HG03060 (cell line): ENCODE data around the gene MYO5C.

ENCODE experiments used
- ATAC-seq: cut with Tn5 transposase; IDR thresholded peaks from one replicate; pipeline ENCODE4 v1.9.1; 2021; ENCODE audit warnings: low read depth, moderate number of reproducible peaks; ENCODE audit not compliant: unreplicated experiment

Gene MYO5C

DNA sequence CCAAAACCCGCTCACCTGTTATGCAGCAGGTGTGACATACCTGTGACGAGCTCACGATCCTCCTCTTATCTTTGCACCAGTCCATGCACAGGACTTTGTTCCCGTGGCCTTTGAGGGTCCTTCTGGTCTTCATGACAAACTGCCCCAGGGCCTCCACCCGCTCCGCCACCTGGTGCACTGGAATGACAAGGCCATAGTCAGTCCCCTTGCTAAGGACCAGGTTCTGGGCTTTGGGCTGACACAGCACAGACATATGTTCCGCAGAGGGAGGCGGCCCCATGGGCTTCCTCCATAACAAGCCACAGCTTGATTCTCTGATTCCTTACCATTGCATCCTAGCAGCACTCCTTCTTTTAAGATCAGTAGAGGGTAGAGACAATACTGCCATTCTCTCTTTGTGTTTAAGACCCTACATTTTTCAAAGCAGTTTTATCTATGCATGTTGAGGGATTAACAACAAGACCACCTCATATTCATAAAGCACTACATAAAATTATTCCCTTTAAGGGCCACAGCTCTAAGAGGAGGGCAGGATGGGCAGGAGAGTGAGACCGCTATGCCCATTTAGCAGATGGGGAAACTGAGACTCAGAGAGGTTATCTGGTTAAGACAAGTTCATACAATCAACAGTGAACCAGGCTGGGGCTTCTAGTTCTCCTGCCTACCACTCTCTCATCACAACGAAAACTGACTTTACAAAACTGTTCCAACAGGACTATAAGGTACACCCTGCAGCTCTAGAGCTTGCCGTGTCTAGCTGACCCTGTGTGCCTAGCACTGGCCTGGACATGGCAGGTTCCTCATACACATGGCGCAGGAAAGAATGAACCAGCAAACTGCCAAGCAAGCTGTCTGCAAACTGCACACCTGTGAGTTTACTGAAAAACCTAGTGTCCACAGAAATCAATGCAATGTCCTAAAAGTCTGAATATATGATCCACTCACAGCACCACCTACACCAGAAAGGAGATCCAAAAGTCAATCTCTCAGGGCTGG lies 141.4 kb downstream of the MYO5C start:
- no peak for ATAC-seq

DNA sequence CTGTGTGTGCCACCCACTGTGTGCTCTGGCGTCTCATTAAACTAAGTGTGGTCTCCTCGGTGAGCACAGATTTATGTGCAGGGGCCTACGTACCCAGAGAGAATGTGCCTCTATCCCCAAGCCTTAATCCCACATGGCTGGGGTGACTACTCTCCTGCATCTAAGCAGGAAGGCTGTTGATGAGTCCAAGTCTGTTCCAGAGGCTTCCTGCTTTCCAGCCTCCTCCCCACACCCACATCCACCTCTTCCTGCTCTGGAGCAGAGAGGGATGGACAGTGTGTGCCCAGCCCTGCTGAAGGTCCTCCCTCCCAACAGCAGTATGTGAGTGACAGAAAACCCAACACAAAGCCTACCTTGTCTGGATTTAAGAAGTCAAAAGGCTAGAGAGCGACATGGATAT lies 144.3 kb downstream of the MYO5C start:
- ATAC-seq: no peak

DNA sequence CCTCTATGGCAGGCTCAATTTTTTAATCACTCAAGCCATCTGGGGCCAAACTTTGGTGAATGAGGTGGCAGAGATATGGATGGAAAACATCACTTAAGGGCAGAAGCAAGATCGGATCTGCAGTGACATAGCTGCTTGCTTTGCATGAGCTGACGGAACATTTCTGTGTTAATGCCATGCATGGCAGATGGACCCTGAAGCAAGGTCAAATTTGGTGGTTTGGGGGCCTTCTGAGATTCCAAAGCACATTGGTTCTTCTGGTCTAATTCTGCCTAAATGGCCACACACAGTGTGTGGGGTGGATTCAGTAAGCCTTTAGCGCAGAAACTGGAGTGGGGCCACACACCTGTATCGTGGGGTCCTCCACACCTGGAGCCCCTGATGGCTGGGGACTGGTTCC lies 144.7 kb downstream of the MYO5C start:
- ATAC-seq: no peak

DNA sequence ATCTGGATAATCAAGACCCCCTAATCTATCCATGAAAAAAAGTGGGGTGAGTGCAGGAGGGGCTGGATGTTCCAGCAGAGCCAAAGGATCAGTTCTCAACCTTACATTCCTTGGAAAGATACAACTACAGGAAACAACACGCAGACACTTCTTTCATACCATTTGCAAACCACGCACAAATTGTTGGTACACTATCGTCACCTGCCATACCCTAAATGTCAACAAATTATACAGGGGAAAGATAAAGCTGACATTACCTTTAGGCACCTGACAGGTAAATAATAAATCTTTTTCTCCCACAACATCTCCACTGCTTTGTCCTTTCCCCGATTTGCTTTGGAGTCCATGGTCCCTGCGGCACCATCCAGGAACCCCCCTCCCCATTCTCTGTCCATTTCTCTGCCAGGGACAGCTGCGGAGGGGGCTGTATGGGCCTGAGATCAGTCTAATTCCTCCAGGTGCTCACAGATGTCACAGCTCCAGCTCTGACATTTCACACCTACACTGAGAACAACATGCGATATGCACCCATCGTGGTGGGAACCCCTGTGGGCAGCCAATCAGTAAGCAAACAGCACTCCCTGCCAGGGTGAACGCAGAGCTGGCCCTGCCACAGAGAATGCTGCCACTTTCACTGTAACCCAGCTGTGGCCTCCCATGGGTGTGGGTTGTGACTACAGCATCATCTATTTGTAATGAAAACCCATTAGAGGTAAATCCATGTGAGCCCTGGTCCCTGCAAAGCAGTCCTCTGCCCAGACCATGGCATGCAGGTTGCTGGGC lies 145.4 kb downstream of the MYO5C start:
- no peak for ATAC-seq

DNA sequence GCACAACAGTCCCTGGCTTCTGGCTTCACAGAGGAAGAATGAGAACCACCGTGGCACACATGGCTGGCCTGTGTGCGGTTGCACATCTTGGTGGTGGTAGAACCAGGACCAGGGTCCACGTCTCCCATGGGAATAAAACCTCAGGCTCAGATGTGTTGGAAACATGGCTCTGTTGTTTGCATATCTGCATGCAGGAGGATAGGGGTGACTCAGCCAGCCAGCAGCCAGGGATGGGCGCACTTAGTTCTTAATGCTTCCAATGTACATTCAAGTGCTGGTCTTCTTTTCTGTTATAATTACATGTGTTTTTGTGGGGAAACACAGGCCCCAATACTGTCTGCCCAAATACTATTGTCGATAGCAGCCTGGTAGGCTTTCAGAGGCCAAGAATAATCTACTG lies 147.2 kb downstream of the MYO5C start:
- no peak for ATAC-seq

DNA sequence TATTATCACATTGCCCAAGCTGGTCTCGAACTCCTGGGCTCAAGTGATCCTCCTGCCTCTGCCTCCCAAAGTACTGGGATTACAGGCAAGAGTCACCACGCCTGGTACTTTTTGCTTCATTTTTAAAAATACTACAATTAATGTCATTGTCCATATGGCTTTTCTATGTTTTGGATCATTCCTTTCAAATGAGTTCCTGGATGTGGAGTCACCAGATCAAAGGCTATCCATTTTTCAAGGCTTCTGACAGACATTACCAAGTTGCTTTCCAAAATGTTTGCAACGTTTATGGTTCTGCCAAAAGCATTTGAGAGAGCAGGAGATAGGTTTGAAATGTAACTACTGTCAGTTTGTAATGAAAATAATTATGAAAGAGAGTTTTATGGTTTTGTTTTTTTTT lies 148.8 kb downstream of the MYO5C start:
- ATAC-seq: no peak

DNA sequence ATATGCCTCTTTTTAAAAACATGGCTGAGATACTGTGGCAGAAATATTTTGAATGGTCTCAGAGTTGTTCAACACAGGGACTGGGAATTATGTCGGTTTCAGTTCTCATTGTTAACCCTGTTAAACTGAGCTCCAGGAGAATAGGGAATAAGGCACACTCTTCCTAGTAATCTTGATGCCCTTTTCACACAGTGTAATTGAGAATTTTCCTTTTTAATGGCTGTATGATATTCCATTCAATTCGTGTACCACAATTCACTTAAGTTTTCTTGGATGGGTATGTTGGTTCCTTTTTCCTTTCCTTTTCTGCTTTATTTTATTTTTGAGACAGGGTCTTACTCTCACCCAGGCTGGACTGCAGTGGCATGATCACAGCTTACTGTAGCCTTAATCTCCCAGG lies 149.3 kb downstream of the MYO5C start:
- ATAC-seq: no peak

DNA sequence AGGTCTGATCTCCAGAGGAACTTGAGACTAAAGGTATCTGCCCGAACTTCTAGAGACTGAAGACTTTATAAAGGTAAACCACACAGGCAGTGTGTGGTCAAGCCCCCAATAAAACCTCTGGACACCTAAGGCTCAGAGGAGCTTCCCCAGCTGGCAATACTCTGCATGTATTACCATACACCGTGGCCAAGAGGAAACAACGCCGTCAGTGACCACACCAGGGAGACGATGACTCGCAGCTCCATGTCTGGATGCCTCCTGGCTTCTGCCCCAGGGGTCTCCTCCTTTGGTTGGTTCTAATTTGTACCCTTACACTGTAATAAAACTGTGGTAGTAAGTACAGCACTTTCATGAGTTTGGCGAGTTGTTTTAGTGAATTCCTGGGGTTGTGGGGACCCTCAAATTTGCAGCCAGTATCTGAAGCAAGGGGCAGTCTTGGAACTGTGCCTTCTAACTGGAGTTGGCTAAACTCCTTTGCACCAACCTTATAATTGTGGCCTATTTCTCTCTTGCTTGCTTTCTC lies 150.9 kb downstream of the MYO5C start:
- ATAC-seq: no peak

DNA sequence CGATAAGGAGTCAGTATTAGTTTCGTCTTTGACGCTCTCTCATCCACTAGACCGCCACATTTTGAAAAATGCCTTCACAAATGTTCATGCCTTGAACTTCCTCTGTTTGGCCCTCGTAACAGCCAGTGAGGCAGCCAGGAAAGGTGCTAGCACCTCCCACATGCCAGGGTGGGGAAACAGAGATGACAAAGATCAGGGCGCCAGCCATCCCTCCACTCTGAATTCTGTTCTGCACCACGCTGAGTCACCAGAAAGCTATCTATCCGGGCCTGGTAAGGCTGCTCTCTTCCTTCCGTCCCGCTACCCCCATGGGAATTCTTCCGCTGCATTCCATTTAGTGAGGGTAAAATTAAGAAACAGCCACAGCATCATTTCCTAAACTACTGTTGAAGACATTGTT lies 151.7 kb downstream of the MYO5C start:
- no peak for ATAC-seq
